HK-2 (cell line): ENCODE measurements around the gene BMI1.
"Not testable (repeated sequence)": the region's sequence is repeated elsewhere in the genome, so short reads cannot be mapped to it uniquely, and the experiment has no call there.

Experiments used
- DNase-seq: peaks from one replicate; pipeline ENCODE4 v3.0.0-alpha.2; 2018; ENCODE audit not compliant: unreplicated experiment

BMI1 gene

GRCh38 chr10:22320591-22321155, at the start of gene BMI1:
Gene BMI1 (plus strand): TSS chr10:22321099. CDS start chr10:22326450, 5,351 bp downstream.
- peak; percentile 70 for DNase-seq

DNA sequence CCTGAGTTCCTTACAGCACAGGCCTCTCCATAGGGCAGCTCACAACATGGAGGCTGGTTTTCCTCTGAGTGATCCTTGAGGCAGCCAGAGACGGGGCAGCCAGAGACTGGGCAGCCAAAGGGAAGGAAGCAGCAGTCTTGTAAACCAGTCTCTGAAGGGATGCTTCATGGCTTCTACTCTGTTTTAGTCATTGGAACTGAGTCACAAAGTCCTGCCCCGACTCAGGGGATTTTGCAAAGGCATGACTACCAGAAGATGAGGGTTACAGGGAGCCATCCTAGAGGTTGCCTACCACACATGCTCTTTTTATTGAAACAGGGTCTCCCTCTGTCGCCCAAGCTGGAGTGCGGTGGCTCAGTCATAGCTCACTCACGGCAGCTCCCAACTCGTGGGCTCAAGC, 49.1 kb upstream of the BMI1 start:
- no peak for DNase-seq

- DNase-seq, result no peak
These were observed 42.5 kb upstream of the BMI1 start for GRCh38 chr10:22278441-22278782.

DNA sequence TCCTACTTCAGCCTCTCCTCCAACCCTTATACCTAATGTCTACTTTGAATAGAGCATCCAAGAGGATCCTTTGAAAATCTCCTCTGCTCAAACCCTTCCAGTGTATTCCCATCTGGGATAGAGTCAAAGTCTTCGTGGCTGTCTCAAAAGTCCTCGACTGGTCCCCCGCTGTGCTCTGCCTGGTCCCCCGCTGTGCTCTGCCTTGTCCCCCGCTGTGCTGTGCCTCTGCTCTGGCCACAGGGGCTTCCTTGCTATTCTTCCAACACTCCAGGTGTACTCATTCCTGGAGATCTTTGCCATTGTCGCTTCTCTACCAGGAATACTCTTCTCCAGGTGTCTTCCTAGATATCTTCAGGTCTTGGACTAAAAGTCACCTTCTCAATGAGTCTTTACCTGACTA, 40.8 kb upstream of the BMI1 start:
- no peak for DNase-seq

DNA sequence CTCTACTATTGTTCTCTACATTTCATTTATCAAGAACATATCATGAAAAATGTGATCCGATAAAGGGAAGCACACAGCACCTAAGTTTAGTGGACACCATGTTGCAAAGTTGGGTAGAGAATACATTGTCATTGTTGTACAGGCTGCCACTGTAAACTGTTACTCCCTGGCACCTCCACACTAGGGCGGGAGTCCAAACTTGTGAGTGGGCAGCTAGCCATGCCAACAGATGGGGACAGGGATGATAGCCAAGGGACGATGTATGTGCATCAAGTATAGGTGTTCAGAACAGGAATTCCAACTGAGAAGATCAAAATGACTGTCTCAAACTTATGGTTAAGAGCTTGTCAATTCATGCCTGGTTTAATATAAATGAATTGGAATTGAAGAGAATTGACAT, 35.8 kb upstream of the BMI1 start:
- DNase-seq, result no peak

GRCh38 chr10:22293747-22294404, 27.0 kb upstream of the BMI1 start:
- DNase-seq, result no peak

DNA sequence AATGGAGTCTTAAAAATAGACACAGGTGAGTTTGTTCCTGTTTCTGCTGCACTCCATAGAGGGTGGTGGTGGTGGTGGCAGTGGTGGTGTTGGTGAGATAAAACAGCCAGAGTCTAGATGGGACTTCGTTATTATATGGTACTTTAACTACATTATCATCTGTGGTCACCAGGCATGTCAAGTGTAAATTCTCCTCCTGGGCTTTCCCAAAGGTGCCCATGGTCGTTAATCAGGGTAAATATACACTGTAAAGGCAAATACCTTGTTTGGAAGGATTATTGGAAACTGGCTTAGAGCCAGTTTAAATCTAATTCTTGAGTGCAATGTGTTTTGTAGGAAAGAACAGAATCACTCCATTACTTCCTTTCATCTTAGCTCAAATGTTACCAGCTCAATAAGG, 26.2 kb upstream of the BMI1 start:
- no peak for DNase-seq

GRCh38 chr10:22301193-22301592, 19.7 kb upstream of the BMI1 start:
- no peak for DNase-seq

- DNase-seq, result no peak
These were observed 17.4 kb upstream of the BMI1 start for GRCh38 chr10:22303461-22303860.

DNA sequence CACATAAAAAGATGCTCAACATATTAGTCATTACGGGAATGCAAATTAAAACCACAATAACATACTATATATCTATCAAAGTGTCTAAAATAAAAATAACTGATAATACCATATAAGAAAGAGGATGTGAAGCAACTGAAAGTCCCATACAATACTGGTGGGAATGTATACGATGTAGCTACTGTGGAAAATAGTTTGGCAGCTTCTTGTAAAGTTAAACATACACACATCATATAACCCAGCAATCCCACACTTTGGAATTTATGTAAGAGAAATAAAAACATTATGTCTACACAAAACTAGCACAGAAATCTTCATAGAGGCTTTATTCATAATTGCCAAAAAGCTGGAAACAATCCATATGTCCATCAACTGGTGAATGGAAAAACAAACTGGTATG, 15.2 kb upstream of the BMI1 start:
- DNase-seq, result no peak

GRCh38 chr10:22308390-22308789, 12.5 kb upstream of the BMI1 start:
- no peak for DNase-seq

DNA sequence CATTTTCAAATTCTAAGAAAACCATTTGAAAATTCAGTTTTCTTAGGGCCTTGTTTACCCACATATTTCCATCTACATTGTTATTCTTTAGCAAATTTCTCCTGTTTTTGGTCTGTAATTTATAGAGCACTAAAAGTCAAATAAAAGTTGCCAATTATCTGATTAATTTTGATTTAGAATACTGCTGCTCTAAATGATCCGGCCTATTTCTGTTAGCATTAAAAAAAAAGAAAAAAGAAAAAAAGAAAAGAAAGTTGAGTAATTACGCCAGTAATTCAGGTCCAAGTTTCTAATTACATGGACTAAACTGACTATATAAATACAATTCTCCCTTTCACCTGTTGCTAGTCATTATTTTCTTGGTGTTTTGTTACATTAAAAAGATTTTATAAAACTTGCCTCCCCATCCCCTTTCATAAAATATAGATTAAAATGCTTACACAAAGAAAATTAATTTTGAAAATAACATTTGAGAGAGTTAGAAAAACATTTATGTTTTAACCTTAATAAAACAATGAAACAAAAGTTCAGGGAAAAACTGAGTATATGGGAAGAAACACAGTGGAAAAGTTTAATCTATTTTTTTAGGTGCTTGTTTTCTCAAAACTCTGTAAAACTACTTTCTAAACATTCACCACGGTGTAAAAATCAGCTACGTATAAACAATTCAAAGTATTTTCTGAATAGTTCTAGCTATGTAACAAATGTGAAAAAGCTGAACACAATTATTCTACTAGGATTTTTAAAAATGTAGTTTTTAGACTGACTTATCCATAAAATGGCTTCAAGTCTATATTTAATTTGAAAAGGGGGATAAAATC, 11.5 kb upstream of the BMI1 start:
- DNase-seq, result no peak

DNA sequence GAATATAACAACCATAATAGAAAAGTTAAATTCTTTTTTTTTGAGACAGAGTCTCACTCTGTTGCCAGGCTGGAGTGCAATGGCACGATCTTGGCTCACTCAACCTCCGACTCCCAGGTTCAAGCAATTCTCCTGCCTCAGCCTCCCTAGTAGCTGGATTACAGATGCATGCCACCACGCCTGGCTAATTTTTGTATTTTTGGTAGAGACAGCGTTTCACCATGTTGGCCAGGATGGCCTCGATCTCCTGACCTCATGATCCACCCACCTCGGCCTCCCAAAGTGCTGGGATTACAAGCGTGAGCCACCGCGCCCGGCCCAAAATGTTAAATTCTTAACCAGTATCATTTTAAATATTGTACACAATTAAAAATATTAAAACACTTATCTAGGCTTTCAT, 10.9 kb upstream of the BMI1 start:
- DNase-seq, result not testable (repeated sequence)

DNA sequence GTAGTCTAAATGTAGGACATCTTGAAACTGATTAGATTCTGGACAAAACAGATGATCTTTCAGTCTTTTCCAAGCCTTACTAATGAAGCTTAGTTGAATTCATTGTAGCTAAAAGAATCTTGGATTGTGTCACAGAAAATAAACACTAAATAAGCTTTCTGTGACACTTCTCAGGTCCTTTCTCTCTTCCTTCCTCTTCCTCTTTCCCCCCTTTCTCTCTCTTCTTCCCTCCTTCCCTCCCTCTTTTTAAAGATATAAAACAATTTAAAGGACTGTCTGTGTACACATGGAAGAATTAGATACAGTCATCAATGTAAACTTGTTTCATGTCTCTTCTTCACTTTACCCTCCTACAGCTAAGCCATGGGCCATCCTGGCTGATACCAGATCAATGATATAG, 10.0 kb upstream of the BMI1 start:
- DNase-seq, result no peak

DNA sequence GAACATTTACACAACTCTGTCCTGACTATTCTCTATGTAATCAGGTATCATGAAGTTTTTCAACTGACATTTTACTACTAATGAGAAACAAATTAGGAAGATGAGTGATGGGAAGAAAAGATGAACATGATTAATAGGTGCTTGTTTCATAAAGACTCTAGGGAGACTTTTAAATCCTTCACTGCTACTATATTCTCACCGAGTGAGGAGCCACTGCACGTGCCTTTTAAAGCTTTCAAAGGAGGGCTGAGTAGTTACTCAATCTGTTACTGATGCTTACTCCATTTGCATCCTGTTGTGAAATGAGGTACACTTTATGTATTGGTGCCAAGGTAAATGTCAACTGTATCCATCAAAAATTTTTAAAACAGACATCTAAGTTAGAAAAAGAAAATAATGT, 6.0 kb upstream of the BMI1 start:
- no peak for DNase-seq

DNA sequence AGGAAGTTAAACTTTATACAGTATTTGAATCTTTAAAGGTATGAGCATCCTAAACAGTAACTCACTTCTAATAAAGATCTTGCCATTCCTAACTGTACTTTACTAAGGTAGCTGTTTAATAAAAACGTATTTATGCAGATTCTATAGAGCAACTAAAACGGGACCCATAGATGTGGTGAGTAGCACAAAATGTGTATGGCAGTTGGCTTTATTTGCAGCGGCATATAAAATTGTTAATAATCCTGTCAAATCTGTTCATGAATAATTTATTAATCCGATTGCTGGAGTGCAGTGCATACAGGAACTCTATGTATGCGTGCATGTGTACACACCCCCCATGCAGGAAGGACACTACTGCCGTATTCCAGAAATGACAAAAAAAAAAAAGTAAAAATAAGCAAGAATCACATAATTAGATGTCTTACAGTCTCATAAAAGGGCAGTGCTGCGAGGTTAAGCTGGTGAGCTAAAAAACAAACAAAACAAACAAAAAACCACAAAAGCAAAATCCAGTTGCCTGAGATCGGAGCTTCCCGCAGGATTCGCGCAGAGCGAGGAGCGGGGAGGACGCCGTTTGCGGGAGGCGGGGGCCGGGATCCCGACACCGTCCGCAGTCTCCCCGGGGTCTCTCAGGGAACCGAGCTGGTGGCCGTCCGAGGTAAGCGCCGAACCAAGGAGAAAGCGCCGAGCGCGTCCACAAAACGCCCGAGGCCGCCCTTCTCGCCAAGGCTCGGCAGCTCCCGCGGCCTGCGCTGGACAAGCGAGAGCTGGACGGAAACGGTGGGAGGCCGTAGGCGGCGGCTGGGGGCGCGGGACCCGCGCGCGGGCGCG, 5.2 kb upstream of the BMI1 start:
- no peak for DNase-seq

GRCh38 chr10:22316286-22317075, 4.4 kb upstream of the BMI1 start, which contains the start of gene COMMD3:
Gene COMMD3 (plus strand): TSS chr10:22316388. CDS start chr10:22316418, 30 bp downstream.
- peak; percentile 62 for DNase-seq

DNA sequence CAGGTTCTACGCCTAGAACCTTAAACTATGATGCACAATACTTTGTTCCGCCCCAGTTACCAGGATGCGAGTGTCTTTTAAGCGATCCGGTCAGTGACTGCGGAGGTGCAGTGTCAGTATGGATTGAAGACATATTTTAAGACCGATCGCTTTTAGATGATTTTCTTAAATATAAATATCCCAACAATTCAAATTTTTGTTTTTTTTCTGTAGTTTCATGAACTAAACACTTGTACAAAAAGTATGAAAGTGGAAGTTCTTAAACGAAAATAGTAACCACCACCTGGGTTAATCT, 3.9 kb upstream of the BMI1 start:
- DNase-seq, result no peak

- DNase-seq, result no peak
These were observed 2.9 kb upstream of the BMI1 start for GRCh38 chr10:22317771-22318565.

- DNase-seq, result no peak
These were observed 2.1 kb upstream of the BMI1 start for GRCh38 chr10:22318772-22319171.

DNA sequence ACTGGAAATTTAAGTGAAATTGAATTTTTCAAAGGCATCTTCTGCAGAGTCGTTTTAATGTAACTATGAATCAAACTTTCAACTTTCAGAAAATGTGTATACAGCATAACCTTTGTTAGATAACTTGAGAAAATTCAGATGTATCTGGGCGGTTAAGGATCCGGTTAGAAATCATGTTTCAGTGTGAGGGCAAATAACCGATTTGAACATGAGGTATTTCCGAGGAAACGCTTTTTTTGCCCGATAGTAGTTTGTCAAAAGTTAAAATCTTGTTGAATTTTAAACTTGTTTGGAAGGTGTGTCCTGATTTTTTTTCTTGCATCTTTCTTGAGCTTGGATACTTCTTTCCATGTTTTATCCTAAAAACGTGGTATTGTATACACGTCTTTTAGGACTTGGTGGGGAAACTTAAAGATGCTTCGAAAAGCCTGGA, 1.3 kb upstream of the BMI1 start:
- DNase-seq, result no peak
